ENCODE results near the gene TREM1. TPM values are rescaled to one million over a fixed set of nuclear protein-coding genes. Genes with fewer than 3 reads are reported as not detected.

Gene TREM1
- total RNA-seq, 1 experiment from 2014 or later, result not detected

DNA sequence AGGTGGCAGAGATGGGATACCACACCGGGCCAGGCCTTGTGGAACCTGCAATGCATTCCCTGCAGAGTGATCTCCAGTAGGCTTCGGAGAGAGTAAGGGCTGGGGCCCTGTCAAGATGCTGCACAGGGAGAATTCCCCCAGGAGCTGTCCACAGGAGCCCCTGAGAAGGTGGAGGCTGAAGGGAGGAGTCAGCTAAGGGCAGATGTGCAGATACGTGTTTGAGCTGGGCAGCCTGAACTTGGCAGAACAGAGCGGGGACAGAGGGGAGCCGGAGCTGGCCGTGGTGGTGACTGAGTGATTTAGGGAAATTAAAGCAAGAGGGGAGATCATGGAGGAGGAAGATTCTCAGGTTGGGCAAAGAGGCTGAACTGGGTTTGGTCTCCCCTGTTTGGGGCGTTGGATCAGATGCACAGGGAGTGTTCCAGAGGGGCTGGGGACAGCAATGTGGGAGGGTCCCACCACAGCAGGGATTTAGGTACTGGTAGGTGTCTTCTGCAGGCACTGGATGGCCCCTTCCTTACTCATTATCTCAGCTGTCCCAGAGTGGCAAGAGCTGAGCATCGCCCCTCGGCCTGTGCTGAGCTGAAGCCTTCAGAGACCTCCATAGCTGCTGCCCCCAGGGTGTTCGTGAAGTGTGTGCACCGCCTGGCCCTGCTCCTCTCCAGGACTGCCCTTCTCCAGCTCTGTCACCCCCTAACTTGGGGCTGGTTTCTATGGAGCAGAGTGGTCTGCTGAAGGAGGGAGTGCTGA lies 45.1 kb upstream of the TREM1 start:
- intact Hi-C loops (cut with micrococcal nuclease; ENCODE audit: unreplicated experiment), result no loop called here
- peaks cover 9% of the 10 kb centered on the region for H3K27me3 Mint-ChIP-seq (ENCODE audit: insufficient read depth, unreplicated experiment)
- H3K4me3 Mint-ChIP-seq (ENCODE audit: unreplicated experiment), result no peak overlapping the region
- Histone ChIP-seq H3K9me3 (no peaks in the 10 kb centered on the region), H3K27me3 (replicated peaks; ENCODE audit: control insufficient read depth, insufficient read depth, low read length) (no peaks in the 10 kb centered on the region; the same call in 1 of the 2 replicates), H3K4me1 (no peaks in the 10 kb centered on the region), H3K4me3 (ENCODE audit: low read depth, low read length) (no peak overlapping the region), H3K36me3 (ENCODE audit: control insufficient read depth, insufficient read depth, low read length) (no peaks in the 10 kb centered on the region; the same call in 1 of the 2 replicates)
- H3K36me3 Mint-ChIP-seq (ENCODE audit: insufficient read depth, unreplicated experiment), result no peaks in the 10 kb centered on the region
- TF ChIP-seq, protein P1, sequence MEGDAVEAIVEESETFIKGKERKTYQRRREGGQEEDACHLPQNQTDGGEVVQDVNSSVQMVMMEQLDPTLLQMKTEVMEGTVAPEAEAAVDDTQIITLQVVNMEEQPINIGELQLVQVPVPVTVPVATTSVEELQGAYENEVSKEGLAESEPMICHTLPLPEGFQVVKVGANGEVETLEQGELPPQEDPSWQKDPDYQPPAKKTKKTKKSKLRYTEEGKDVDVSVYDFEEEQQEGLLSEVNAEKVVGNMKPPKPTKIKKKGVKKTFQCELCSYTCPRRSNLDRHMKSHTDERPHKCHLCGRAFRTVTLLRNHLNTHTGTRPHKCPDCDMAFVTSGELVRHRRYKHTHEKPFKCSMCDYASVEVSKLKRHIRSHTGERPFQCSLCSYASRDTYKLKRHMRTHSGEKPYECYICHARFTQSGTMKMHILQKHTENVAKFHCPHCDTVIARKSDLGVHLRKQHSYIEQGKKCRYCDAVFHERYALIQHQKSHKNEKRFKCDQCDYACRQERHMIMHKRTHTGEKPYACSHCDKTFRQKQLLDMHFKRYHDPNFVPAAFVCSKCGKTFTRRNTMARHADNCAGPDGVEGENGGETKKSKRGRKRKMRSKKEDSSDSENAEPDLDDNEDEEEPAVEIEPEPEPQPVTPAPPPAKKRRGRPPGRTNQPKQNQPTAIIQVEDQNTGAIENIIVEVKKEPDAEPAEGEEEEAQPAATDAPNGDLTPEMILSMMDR (IDR thresholded peaks at IDR 0.05; ENCODE audit: insufficient read depth in 1 of 2, low read depth in 1 of 2, low read length in 1 of 2, severe bottlenecking in 1 of 2, unreplicated experiment in 1 of 2), result no peak
- H3K27ac Mint-ChIP-seq (ENCODE audit: unreplicated experiment), result no peak overlapping the region
- ChIA-PET CTCF (no interaction called here), POLR2A (no interaction called here)
- no TSS peak for BruUV-seq (replicated peaks)
- DNase-seq, result no peak
- no peaks in the 10 kb centered on the region for H3K4me1 Mint-ChIP-seq (ENCODE audit: low read depth, unreplicated experiment)
- H3K9me3 Mint-ChIP-seq (ENCODE audit: unreplicated experiment), result no peaks in the 10 kb centered on the region

- H3K27me3 Mint-ChIP-seq (ENCODE audit: insufficient read depth, unreplicated experiment), result peaks cover 16% of the 10 kb centered on the region
These were observed 40.7 kb upstream of the TREM1 start for GRCh38 chr6:41327177-41327576.

DNA sequence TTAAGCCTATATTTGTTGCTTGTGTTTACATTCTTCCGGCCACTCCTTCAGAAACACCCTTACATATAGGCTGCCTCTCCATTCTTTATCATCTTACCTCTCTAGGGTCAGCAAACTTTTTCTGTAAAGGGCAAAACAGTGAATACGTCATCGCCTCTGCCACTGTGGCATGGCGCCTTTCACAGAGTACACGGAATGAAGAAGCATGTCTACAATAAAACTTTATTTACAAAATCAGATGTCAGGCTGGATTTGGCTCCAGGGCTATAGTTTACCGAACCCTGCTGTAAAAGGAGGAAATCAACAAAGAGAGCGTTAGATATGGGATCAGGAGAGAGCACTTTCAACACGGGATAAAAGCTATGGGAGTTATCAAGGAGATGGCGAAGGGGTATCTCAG lies 39.6 kb upstream of the TREM1 start:
- Mint-ChIP-seq H3K9me3 (ENCODE audit: unreplicated experiment) (no peaks in the 10 kb centered on the region), H3K27ac (ENCODE audit: unreplicated experiment) (no peak overlapping the region), H3K36me3 (ENCODE audit: insufficient read depth, unreplicated experiment) (no peaks in the 10 kb centered on the region), H3K4me3 (ENCODE audit: unreplicated experiment) (no peak overlapping the region), H3K27me3 (ENCODE audit: insufficient read depth, unreplicated experiment) (peaks cover 13% of the 10 kb centered on the region), H3K4me1 (ENCODE audit: low read depth, unreplicated experiment) (peaks cover 7% of the 10 kb centered on the region)
- TF ChIP-seq, protein P1 (IDR thresholded peaks at IDR 0.05; ENCODE audit: insufficient read depth in 1 of 2, low read depth in 1 of 2, low read length in 1 of 2, severe bottlenecking in 1 of 2, unreplicated experiment in 1 of 2), result no peak
- no peaks in the 10 kb centered on the region; the same call in 1 of the 2 replicates for H3K27me3 ChIP-seq (replicated peaks; ENCODE audit: control insufficient read depth, insufficient read depth, low read length)
- no TSS peak for BruUV-seq (replicated peaks)
- intact Hi-C loops (cut with micrococcal nuclease; ENCODE audit: unreplicated experiment), result no loop called here
- H3K9me3 ChIP-seq, result no peaks in the 10 kb centered on the region
- no peak for DNase-seq
- POLR2A ChIA-PET, result no interaction called here
- no peak overlapping the region for H3K4me3 ChIP-seq (ENCODE audit: low read depth, low read length)
- H3K4me1 ChIP-seq, result no peaks in the 10 kb centered on the region
- CTCF ChIA-PET, result no interaction called here
- H3K36me3 ChIP-seq (ENCODE audit: control insufficient read depth, insufficient read depth, low read length), result no peaks in the 10 kb centered on the region; the same call in 1 of the 2 replicates

More at GRCh38 chr6:41327177-41327576, 40.7 kb upstream of the TREM1 start:
- no peak overlapping the region for H3K27ac Mint-ChIP-seq (ENCODE audit: unreplicated experiment)
- ChIA-PET POLR2A (no interaction called here), CTCF (no interaction called here)
- no peaks in the 10 kb centered on the region; the same call in 1 of the 2 replicates for H3K36me3 ChIP-seq (ENCODE audit: control insufficient read depth, insufficient read depth, low read length)
- H3K36me3 Mint-ChIP-seq (ENCODE audit: insufficient read depth, unreplicated experiment), result no peaks in the 10 kb centered on the region
- H3K4me1 ChIP-seq, result no peaks in the 10 kb centered on the region
- no peak overlapping the region for H3K4me3 ChIP-seq (ENCODE audit: low read depth, low read length)
- no peaks in the 10 kb centered on the region; the same call in 1 of the 2 replicates for H3K27me3 ChIP-seq (replicated peaks; ENCODE audit: control insufficient read depth, insufficient read depth, low read length)
- intact Hi-C loops (cut with micrococcal nuclease; ENCODE audit: unreplicated experiment), result no loop called here
- TF ChIP-seq, protein P1 (IDR thresholded peaks at IDR 0.05; ENCODE audit: insufficient read depth in 1 of 2, low read depth in 1 of 2, low read length in 1 of 2, severe bottlenecking in 1 of 2, unreplicated experiment in 1 of 2), result no peak
- H3K9me3 ChIP-seq, result no peaks in the 10 kb centered on the region
- H3K9me3 Mint-ChIP-seq (ENCODE audit: unreplicated experiment), result no peaks in the 10 kb centered on the region
- H3K4me3 Mint-ChIP-seq (ENCODE audit: unreplicated experiment), result no peak overlapping the region
- no peak for DNase-seq
- BruUV-seq (replicated peaks), result no TSS peak
- peaks cover 7% of the 10 kb centered on the region for H3K4me1 Mint-ChIP-seq (ENCODE audit: low read depth, unreplicated experiment)

Data from Caco-2 (cell line).